Naive thymus-derived CD4-positive, alpha-beta T cell (primary cell): Measurements from ENCODE around the gene BTNL3. TPM values are rescaled to one million over a fixed set of nuclear protein-coding genes. Genes with fewer than 3 reads are reported as not detected.

ENCODE experiments used
- ATAC-seq: fragments of 150-1000 bp; cut with Tn5 transposase; 2 replicates; pipeline ENCODE4 v1.10.0; 2021; ENCODE audit warnings: mild to moderate bottlenecking, moderate library complexity
- CTCF ChIA-PET: fragments of 350-600 bp; sonication (Branson Sonifier 250); formaldehyde crosslinking; loops from one replicate; lab custom pipeline; 2021; ENCODE audit warnings: antibody characterized with exemption; lab: Charles Lee
- POLR2A ChIA-PET: fragments of 350-600 bp; sonication (Branson Sonifier 250); formaldehyde crosslinking; loops from one replicate; lab custom pipeline; 2021; ENCODE audit warnings: antibody characterized with exemption, inconsistent platforms; lab: Charles Lee
- DNase-seq, 9 donors: peaks; one replicate each; pipeline versions ENCODE4 v3.0.0 to v3.0.0-alpha.2; 2020 to 2022; ENCODE audit warnings: mixed read lengths in 1 of 9
- H3K27ac ChIP-seq: one replicate; pipeline ENCODE4 v1.7.0; 2013; ENCODE audit warnings: mild to moderate bottlenecking, low read depth, low read length, moderate library complexity
- H3K27me3 ChIP-seq, 2 donors: one replicate each; pipeline ENCODE4 v1.7.0; 2013; ENCODE audit warnings: low read length in 2 of 2, mild to moderate bottlenecking in 2 of 2, moderate library complexity in 2 of 2; ENCODE audit not compliant: control insufficient read depth in 2 of 2, insufficient read depth in 2 of 2
- H3K36me3 ChIP-seq, 3 experiments: 1 replicate in 2 of 3; 2 replicates in 1 of 3; pipeline ENCODE4 v1.7.0; 2013; ENCODE audit warnings: low read length in 3 of 3, mild to moderate bottlenecking in 3 of 3, moderate library complexity in 1 of 3; ENCODE audit not compliant: insufficient read depth in 3 of 3, control insufficient read depth in 2 of 3
- H3K4me1 ChIP-seq, 2 donors: one replicate each; pipeline ENCODE4 v1.7.0; 2013; ENCODE audit warnings: low read length in 2 of 2, mild to moderate bottlenecking in 2 of 2, moderate library complexity in 1 of 2; ENCODE audit not compliant: control insufficient read depth in 2 of 2, insufficient read depth in 2 of 2
- H3K4me3 ChIP-seq: 2 replicates; pipeline ENCODE4 v1.7.0; 2013; ENCODE audit warnings: mild to moderate bottlenecking, low read length
- H3K9me3 ChIP-seq, 3 experiments: 1 replicate in 2 of 3; 2 replicates in 1 of 3; pipeline ENCODE4 v1.7.0; 2013; ENCODE audit warnings: low read length in 3 of 3; ENCODE audit not compliant: control insufficient read depth in 2 of 3
- H3K27ac Mint-ChIP-seq, 9 donors: one replicate each; pipeline ENCODE4 v1.8.0; 2020 to 2022; ENCODE audit warnings: mixed read lengths in 9 of 9, mild to moderate bottlenecking in 8 of 9, moderate library complexity in 5 of 9, inconsistent platforms in 2 of 9
- H3K27me3 Mint-ChIP-seq, 5 donors: one replicate each; pipeline ENCODE4 v1.8.0; 2021 to 2022; ENCODE audit warnings: mixed read lengths in 5 of 5, mild to moderate bottlenecking in 1 of 5
- H3K36me3 Mint-ChIP-seq, 5 donors: one replicate each; pipeline ENCODE4 v1.8.0; 2020 to 2022; ENCODE audit warnings: mixed read lengths in 5 of 5, mild to moderate bottlenecking in 3 of 5, inconsistent platforms in 1 of 5
- H3K4me1 Mint-ChIP-seq, 7 donors: one replicate each; pipeline ENCODE4 v1.8.0; 2020 to 2022; ENCODE audit warnings: mixed read lengths in 7 of 7, mild to moderate bottlenecking in 3 of 7, inconsistent platforms in 1 of 7
- H3K4me3 Mint-ChIP-seq, 10 donors: one replicate each; pipeline ENCODE4 v1.8.0; 2020 to 2022; ENCODE audit warnings: mild to moderate bottlenecking in 10 of 10, mixed read lengths in 10 of 10, moderate library complexity in 6 of 10, inconsistent platforms in 2 of 10
- H3K9me3 Mint-ChIP-seq, 11 donors: one replicate each; pipeline ENCODE4 v1.8.0; 2020 to 2022; ENCODE audit warnings: mixed read lengths in 11 of 11, mild to moderate bottlenecking in 4 of 11, inconsistent platforms in 1 of 11, moderate library complexity in 1 of 11
- intact Hi-C, 2 donors: fragments of 100-400 bp; cut with micrococcal nuclease; formaldehyde crosslinking; loops; one replicate each; pipeline ENCODE4 v1.15.1; 2023
- polyA plus RNA-seq, 2 donors: library from polyadenylated mRNA; unstranded; fragments of 300-500 nt; fragmentation: Illumina TruSeq; gene quantifications; one replicate each; pipeline ENCODE4 v1.2.3, GENCODE V29; 2021
- total RNA-seq, 6 experiments: library from RNA in 5 of 6; stranded (reverse) in 5 of 6; gene quantifications; 1 replicate in 5 of 6; 2 replicates in 1 of 6; pipeline ENCODE4 v1.2.3 and lab custom pipeline; 2021 to 2026

Gene BTNL3
- total and polyA plus RNA-seq, 7 experiments from 2014 or later: not detected

GRCh38 chr5:181040631-181040945 is 51.9 kb downstream of the BTNL3 start:
- Histone ChIP-seq H3K9me3 (peaks cover 0 to 2% (median 0%) of the 10 kb centered on the region in 3 experiments), H3K36me3 (no peaks in the 10 kb centered on the region), H3K4me3 (no peak overlapping the region), H3K27me3 (peaks cover 0 to 3% of the 10 kb centered on the region in 2 donors), H3K27ac (no peak overlapping the region), H3K4me1 (no peaks in the 10 kb centered on the region)
- DNase-seq (no peak), ATAC-seq (no peak)
- Mint-ChIP-seq H3K36me3 (no peaks in the 10 kb centered on the region), H3K27me3 (peaks cover 13 to 62% (median 33%) of the 10 kb centered on the region in 5 donors), H3K4me1 (peaks cover 0 to 4% (median 0%) of the 10 kb centered on the region in 7 donors), H3K4me3 (no peak overlapping the region), H3K27ac (no peak overlapping the region), H3K9me3 (peaks cover 0 to 3% (median 0%) of the 10 kb centered on the region in 11 donors)
- CTCF ChIA-PET: no interaction called here
- POLR2A ChIA-PET: no interaction called here
- intact Hi-C loops: no loop called here

GRCh38 chr5:181041043-181041442 is 52.4 kb downstream of the BTNL3 start:
- H3K27me3 ChIP-seq: peaks cover 0 to 3% of the 10 kb centered on the region in 2 donors
- Mint-ChIP-seq H3K27me3 (peaks cover 13 to 58% (median 33%) of the 10 kb centered on the region in 5 donors), H3K4me3 (no peak overlapping the region), H3K4me1 (peaks cover 0 to 4% (median 0%) of the 10 kb centered on the region in 7 donors), H3K27ac (no peak overlapping the region), H3K36me3 (no peaks in the 10 kb centered on the region), H3K9me3 (peaks cover 0 to 3% (median 0%) of the 10 kb centered on the region in 11 donors)
- no peak overlapping the region for H3K4me3 ChIP-seq
- H3K9me3 ChIP-seq: peaks cover 0 to 4% (median 0%) of the 10 kb centered on the region in 3 experiments
- H3K36me3 ChIP-seq: no peaks in the 10 kb centered on the region
- ATAC-seq (no peak), DNase-seq (no peak)
- CTCF ChIA-PET: no interaction called here
- POLR2A ChIA-PET: no interaction called here
- H3K27ac ChIP-seq: no peak overlapping the region
- intact Hi-C loops: no loop called here
- no peaks in the 10 kb centered on the region for H3K4me1 ChIP-seq

GRCh38 chr5:181042036-181042713 is 53.5 kb downstream of the BTNL3 start:
- intact Hi-C loops: no loop called here
- ATAC-seq: no peak
- POLR2A ChIA-PET: no interaction called here
- Histone ChIP-seq H3K27me3 (peaks cover 0 to 3% of the 10 kb centered on the region in 2 donors), H3K9me3 (peaks cover 0 to 4% (median 0%) of the 10 kb centered on the region in 3 experiments), H3K4me1 (no peaks in the 10 kb centered on the region), H3K27ac (no peak overlapping the region), H3K36me3 (no peaks in the 10 kb centered on the region), H3K4me3 (no peak overlapping the region)
- Mint-ChIP-seq H3K36me3 (no peaks in the 10 kb centered on the region), H3K27me3 (peaks cover 13 to 56% (median 28%) of the 10 kb centered on the region in 5 donors), H3K4me3 (no peak overlapping the region), H3K9me3 (peaks cover 0 to 1% (median 0%) of the 10 kb centered on the region in 11 donors), H3K27ac (no peak overlapping the region), H3K4me1 (peaks cover 0 to 1% (median 0%) of the 10 kb centered on the region in 7 donors)
- CTCF ChIA-PET: no interaction called here
- DNase-seq: no peak

- Mint-ChIP-seq H3K4me3 (no peak overlapping the region), H3K36me3 (no peaks in the 10 kb centered on the region), H3K4me1 (peaks cover 0 to 1% (median 0%) of the 10 kb centered on the region in 7 donors), H3K27me3 (peaks cover 15 to 56% (median 29%) of the 10 kb centered on the region in 5 donors), H3K27ac (peak overlapping the region in 1 of 9 donors; percentile 6), H3K9me3 (peaks cover 0 to 1% (median 0%) of the 10 kb centered on the region in 11 donors)
- DNase-seq (no peak), ATAC-seq (no peak)
- ChIA-PET POLR2A (no interaction called here), CTCF (no interaction called here)
- Histone ChIP-seq H3K27ac (no peak overlapping the region), H3K36me3 (no peaks in the 10 kb centered on the region), H3K27me3 (peaks cover 0 to 3% of the 10 kb centered on the region in 2 donors), H3K4me1 (no peaks in the 10 kb centered on the region), H3K4me3 (no peak overlapping the region), H3K9me3 (peaks cover 0 to 4% (median 0%) of the 10 kb centered on the region in 3 experiments)
- intact Hi-C loops: no loop called here
Measured at GRCh38 chr5:181042722-181043121, 54.1 kb downstream of the BTNL3 start.

- peak; percentile 19 for ATAC-seq
- Histone ChIP-seq H3K27ac (no peak overlapping the region), H3K9me3 (peaks cover 0 to 4% (median 0%) of the 10 kb centered on the region in 3 experiments), H3K4me1 (no peaks in the 10 kb centered on the region), H3K4me3 (no peak overlapping the region), H3K36me3 (no peaks in the 10 kb centered on the region), H3K27me3 (peaks cover 0 to 10% of the 10 kb centered on the region in 2 donors)
- H3K27ac Mint-ChIP-seq: no peak overlapping the region
- intact Hi-C loops: no loop called here
- peaks cover 13 to 54% (median 35%) of the 10 kb centered on the region in 5 donors for H3K27me3 Mint-ChIP-seq
- POLR2A ChIA-PET: no interaction called here
- H3K4me1 Mint-ChIP-seq: peaks cover 0 to 1% (median 0%) of the 10 kb centered on the region in 7 donors
- DNase-seq: no peak
- CTCF ChIA-PET: no interaction called here
- peaks cover 0 to 1% (median 0%) of the 10 kb centered on the region in 11 donors for H3K9me3 Mint-ChIP-seq
- no peak overlapping the region for H3K4me3 Mint-ChIP-seq
- no peaks in the 10 kb centered on the region for H3K36me3 Mint-ChIP-seq
Measured at GRCh38 chr5:181043285-181044092, 54.8 kb downstream of the BTNL3 start.

- Mint-ChIP-seq H3K4me3 (no peak overlapping the region), H3K27me3 (peaks cover 16 to 52% (median 37%) of the 10 kb centered on the region in 5 donors), H3K36me3 (no peaks in the 10 kb centered on the region), H3K27ac (no peak overlapping the region), H3K4me1 (peaks cover 0 to 1% (median 0%) of the 10 kb centered on the region in 7 donors), H3K9me3 (peaks cover 0 to 2% (median 0%) of the 10 kb centered on the region in 11 donors)
- Histone ChIP-seq H3K27ac (no peak overlapping the region), H3K4me1 (no peaks in the 10 kb centered on the region), H3K4me3 (no peak overlapping the region), H3K36me3 (no peaks in the 10 kb centered on the region), H3K27me3 (peaks cover 0 to 10% of the 10 kb centered on the region in 2 donors), H3K9me3 (peaks cover 0 to 4% (median 0%) of the 10 kb centered on the region in 3 experiments)
- ATAC-seq: no peak
- CTCF ChIA-PET: no interaction called here
- DNase-seq: no peak
- intact Hi-C loops: no loop called here
- POLR2A ChIA-PET: no interaction called here
Measured at GRCh38 chr5:181044093-181044599, 55.5 kb downstream of the BTNL3 start.
